A673 (cell line): Measurements from ENCODE around the gene ABCB6.

Experiments
- CTCF ChIP-seq: fragments of 300-800, 200-600 bp; sonication (generic); conservative IDR thresholded peaks from 2 replicates; pipeline ENCODE4 v1.5.1; 2017; ENCODE audit warnings: low read depth, mild to moderate bottlenecking, antibody characterized with exemption, low read length, moderate library complexity, mixed read lengths
- EZH2 ChIP-seq: fragments of 200-600 bp; sonication (generic); IDR thresholded peaks from 2 replicates; pipeline ENCODE4 v1.6.1; 2017; ENCODE audit warnings: borderline replicate concordance, low read depth, mild to moderate bottlenecking, mixed read lengths, antibody characterized with exemption, low read length; ENCODE audit not compliant: poor library complexity, severe bottlenecking

- TF ChIP-seq EZH2 (no peak), CTCF (no peak)
These were observed 2.2 kb downstream of the ABCB6 start for GRCh38 chr2:219216535-219216915.
